ENCODE data around the gene FAM120A. TPM values are rescaled to one million over a fixed set of nuclear protein-coding genes. Genes with fewer than 3 reads are reported as not detected.

FAM120A gene
- total and polyA plus RNA-seq, 9 donors: 37.9 to 130 (median 78.9) TPM

GRCh38 chr9:93567271-93567959 is 115.9 kb downstream of the FAM120A start:
- Histone ChIP-seq H3K27me3 (no peaks in the 10 kb centered on the region), H3K27ac (peak overlapping the region in 1 of 2 donors; percentile 90), H3K9me3 (no peaks in the 10 kb centered on the region), H3K4me3 (peak overlapping the region; percentile 73), H3K36me3 (no peaks in the 10 kb centered on the region), H3K4me1 (ENCODE audit: insufficient read depth) (peaks cover 7% of the 10 kb centered on the region)
- intact Hi-C loops (cut with DNase I): loop anchor here in 3 of 4 donors (2.0 to 10.0 kb wide), 4 partner anchors 113 to 403 kb away; partner anchors contain the start of genes FAM120A (in 3 of the 3) and FAM120AOS (in 2 of the 3)
- TF ChIP-seq EP300 (IDR thresholded peaks at IDR 0.05): no peak
- TF ChIP-seq POLR2A (IDR thresholded peaks at IDR 0.05): no peak
- no peak for TF ChIP-seq CTCF (IDR thresholded peaks at IDR 0.05)
- WGBS, 3 donors: 36 to 55% (median 41%) methylated on average over 15 of the region's 15 CpGs
- peak in 1 of 5 donors; percentile 59 for DNase-seq

- intact Hi-C loops (cut with DNase I): loop anchor here in 3 of 4 donors (5.0 to 10.0 kb wide), 3 partner anchors 113 to 403 kb away; partner anchors contain the start of genes FAM120A (in 2 of the 3) and FAM120AOS (in 2 of the 3)
- 91 to 97% (median 94%) methylated on average over 5 of the region's 5 CpGs for WGBS, 3 donors
- H3K27ac ChIP-seq: no peak overlapping the region
Observed at GRCh38 chr9:93568169-93568568, 116.7 kb downstream of the FAM120A start.

GRCh38 chr9:93569621-93570174 is 118.2 kb downstream of the FAM120A start:
- no peak for TF ChIP-seq POLR2A (IDR thresholded peaks at IDR 0.05)
- TF ChIP-seq CTCF (IDR thresholded peaks at IDR 0.05): no peak
- no peak for TF ChIP-seq EP300 (IDR thresholded peaks at IDR 0.05)
- H3K9me3 ChIP-seq: no peaks in the 10 kb centered on the region
- WGBS, 3 donors: 90 to 92% (median 90%) methylated on average over 1 of the region's 1 CpG
- DNase-seq: no peak
- no peaks in the 10 kb centered on the region for H3K27me3 ChIP-seq
- H3K36me3 ChIP-seq: no peaks in the 10 kb centered on the region
- H3K4me1 ChIP-seq (ENCODE audit: insufficient read depth): peaks cover 7% of the 10 kb centered on the region
- intact Hi-C loops (cut with DNase I): loop anchor here in 3 of 4 donors (5.0 to 10.0 kb wide), 4 partner anchors 115 to 465 kb away; partner anchors contain the start of genes FAM120A (in 2 of the 3) and FAM120AOS (in 2 of the 3)
- no peak overlapping the region for H3K27ac ChIP-seq
- no peak overlapping the region for H3K4me3 ChIP-seq

More at GRCh38 chr9:93568169-93568568, 116.7 kb downstream of the FAM120A start:
- TF ChIP-seq POLR2A (IDR thresholded peaks at IDR 0.05) (no peak), CTCF (IDR thresholded peaks at IDR 0.05) (no peak), EP300 (IDR thresholded peaks at IDR 0.05) (no peak)
- no peaks in the 10 kb centered on the region for H3K27me3 ChIP-seq
- no peaks in the 10 kb centered on the region for H3K9me3 ChIP-seq
- no peak overlapping the region for H3K4me3 ChIP-seq
- H3K36me3 ChIP-seq: no peaks in the 10 kb centered on the region
- DNase-seq: no peak
- H3K4me1 ChIP-seq (ENCODE audit: insufficient read depth): peaks cover 7% of the 10 kb centered on the region

- no peaks in the 10 kb centered on the region for H3K36me3 ChIP-seq
- H3K9me3 ChIP-seq: no peaks in the 10 kb centered on the region
- no peak for DNase-seq
- no peak overlapping the region for H3K27ac ChIP-seq
- TF ChIP-seq CTCF (IDR thresholded peaks at IDR 0.05) (no peak), POLR2A (IDR thresholded peaks at IDR 0.05) (no peak), EP300 (IDR thresholded peaks at IDR 0.05) (no peak)
- WGBS, 3 donors: 75 to 83% (median 76%) methylated on average over 2 of the region's 2 CpGs
- no peaks in the 10 kb centered on the region for H3K27me3 ChIP-seq
- peaks cover 5% of the 10 kb centered on the region for H3K4me1 ChIP-seq (ENCODE audit: insufficient read depth)
- no peak overlapping the region for H3K4me3 ChIP-seq
- intact Hi-C loops (cut with DNase I): loop anchor here in 1 of 4 donors (10.0 kb wide), 1 partner anchor 463 kb away; no protein-coding TSS in a partner anchor
Observed at GRCh38 chr9:93572221-93572620, 120.7 kb downstream of the FAM120A start.
